HG02763 (cell line): ENCODE data around the gene NUDT19.
"Not testable (repeated sequence)": the region's sequence is repeated elsewhere in the genome, so short reads cannot be mapped to it uniquely, and the experiment has no call there.

Source experiments
- ATAC-seq: cut with Tn5 transposase; IDR thresholded peaks from one replicate; pipeline ENCODE4 v1.9.1; 2021; ENCODE audit warnings: mild to moderate bottlenecking, moderate library complexity; ENCODE audit not compliant: unreplicated experiment

The NUDT19 gene

GRCh38 chr19:32674931-32675719 lies 16.5 kb upstream of the NUDT19 start, which contains the start of gene ANKRD27:
TSS of gene ANKRD27 (minus strand) at chr19:32675180. CDS start at chr19:32659015, 16,165 bp downstream.
- peak; percentile 98 for ATAC-seq

DNA sequence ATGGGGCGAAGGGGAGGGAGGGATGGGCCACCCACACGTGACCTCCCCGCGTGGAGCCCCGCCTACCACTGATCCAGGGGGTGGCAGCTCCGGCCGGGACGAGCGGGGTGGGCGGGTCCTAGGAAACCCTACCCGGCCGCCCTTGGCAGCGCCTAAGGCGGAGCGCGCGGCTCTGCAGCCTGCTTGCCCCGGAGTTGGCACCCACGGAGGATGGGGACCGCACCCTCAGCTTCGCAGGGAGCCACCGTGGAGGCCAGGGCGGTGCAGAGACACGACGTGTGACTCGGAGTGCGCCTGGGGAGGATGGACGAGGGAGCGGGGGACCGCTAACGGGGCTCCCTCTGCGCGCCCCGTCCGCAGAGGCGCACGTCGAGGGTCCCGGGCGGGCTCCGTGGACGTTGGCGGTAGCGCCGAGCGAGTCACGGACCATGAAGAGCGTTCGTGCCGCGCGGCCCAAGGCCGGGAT lies 15.9 kb upstream of the NUDT19 start, which contains the start of gene RGS9BP:
RGS9BP (plus strand) TSS at position 129 of the 466 bp plus-strand sequence. CDS start 416 bp downstream, outside the sequence.
- peak; percentile 24 for ATAC-seq

- ATAC-seq, result no peak
Observed at GRCh38 chr19:32676186-32676894, 15.3 kb upstream of the NUDT19 start.

- no peak for ATAC-seq
Observed at GRCh38 chr19:32676895-32677359, 14.7 kb upstream of the NUDT19 start.

- ATAC-seq, result no peak
Observed at GRCh38 chr19:32677657-32678056, 14.0 kb upstream of the NUDT19 start.

GRCh38 chr19:32680986-32681385 lies 10.6 kb upstream of the NUDT19 start:
- no peak for ATAC-seq

DNA sequence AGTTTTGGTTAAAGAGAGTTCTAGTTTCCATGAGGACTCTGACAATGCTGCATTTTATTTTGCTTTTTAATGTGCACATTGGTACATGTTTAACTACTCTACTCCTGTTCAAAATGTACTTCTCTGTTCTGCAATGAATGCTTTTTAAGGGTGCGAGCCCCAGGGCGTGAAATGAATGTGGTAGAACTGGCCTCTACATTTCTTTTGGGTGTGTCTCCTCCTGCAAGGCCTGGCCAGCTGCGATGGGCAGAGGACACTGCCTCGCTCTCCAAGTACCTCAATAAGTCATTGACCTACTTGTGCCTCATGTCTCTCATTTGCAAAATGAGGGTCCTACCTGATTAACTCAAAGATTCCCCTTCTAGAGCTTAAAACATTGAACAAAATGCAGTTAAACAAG lies 9.3 kb upstream of the NUDT19 start:
- ATAC-seq, result no peak

- ATAC-seq, result no peak
Observed at GRCh38 chr19:32686847-32687475, 4.7 kb upstream of the NUDT19 start.

- ATAC-seq, result no peak
Observed at GRCh38 chr19:32687681-32688080, 3.9 kb upstream of the NUDT19 start.

DNA sequence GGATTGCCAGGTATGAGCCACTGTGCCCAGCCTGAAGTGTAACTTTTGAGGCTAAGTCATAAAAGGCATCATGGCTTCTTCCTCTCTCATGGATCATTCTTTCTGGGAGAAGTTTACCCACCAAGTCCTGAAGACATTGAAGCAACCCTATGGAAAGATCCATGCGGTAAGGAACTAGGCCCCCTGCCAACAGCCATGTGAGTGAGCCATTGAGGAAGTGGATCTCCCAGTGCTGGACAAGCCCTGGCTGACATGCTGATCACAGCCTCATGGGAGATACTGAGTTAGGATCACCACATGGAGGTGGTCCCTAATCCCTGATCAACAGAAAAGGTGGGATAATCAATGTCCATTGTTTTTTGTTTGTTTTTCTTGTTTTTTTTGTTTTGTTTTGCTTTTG lies 3.3 kb upstream of the NUDT19 start:
- ATAC-seq, result no peak

DNA sequence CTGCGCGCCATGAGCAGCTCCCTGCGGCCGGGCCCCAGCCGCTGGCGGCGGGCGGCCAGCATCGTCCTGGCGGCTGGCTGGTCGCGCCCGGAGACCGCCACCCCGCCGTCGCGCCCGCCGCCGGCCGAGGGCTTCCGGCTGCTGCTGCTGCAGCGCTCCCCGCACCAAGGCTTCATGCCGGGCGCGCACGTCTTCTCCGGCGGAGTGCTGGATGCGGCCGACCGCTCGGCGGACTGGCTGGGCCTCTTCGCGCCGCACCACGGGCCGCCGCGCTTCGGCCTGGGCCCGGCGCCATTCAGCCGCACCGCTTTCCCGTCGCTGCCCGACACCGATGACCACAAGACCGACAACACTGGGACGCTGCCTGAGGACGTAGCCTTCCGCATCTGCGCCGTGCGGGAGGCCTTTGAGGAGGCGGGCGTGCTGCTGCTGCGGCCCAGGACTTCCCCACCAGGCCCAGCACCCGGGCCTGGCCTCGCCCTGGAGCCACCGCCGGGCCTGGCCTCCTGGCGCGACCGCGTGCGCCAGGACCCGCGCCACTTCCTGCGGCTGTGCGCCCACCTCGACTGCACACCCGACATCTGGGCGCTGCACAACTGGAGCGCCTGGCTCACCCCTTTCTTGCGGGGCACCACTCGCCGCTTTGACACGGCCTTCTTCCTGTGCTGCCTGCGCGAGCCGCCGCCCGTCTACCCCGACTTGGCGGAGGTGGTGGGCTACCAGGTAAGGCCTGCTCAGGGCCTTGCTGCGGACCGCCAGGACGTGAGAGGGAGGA lies 518 bp downstream of the NUDT19 start:
- peak; percentile 61 for ATAC-seq

- ATAC-seq, result no peak
Observed at GRCh38 chr19:32692727-32693061, 1.1 kb downstream of the NUDT19 start.

DNA sequence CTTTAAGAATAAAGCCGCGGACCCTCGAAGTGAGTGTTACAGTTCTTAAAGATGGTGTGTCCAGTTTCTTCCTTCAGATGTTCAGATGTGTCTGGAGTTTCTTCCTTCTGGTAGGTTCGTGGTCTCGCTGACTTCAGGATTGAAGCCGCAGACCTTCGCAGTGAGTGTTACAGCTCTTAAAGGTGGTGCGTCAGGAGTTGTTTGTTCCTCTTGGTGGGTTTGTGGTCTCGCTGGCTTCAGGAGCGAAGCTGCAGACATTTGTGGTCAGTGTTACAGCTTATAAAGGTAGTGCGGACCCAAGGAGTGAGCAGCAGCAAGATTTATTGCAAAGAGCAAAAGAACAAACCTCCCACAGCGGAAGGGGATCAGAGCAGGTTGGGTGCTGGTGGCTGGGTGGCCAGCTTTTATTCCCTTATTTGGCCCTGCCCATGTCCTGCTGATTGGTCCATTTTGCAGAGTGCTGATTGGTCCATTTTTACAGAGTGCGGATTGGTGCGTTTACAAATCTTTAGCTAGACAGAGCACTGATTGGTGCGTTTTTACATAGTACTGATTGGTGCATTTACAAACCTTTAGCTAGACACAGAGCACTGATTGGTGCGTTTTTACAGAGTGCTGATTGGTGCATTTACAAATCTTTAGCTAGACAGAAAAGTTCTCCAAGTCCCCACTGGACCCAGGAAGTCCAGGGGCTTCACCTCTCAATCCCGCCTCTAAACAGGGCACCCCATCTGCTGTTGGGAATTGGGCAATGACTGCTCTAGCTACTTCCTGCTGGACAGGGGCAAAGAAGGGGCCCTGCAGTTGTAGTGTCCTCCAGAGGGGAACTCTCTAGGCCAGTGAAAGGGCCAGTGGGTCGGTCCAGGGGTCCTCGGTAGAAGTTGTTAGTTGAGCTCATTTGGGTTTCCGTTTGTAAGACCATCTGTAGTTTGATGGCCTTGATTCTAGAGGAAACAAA lies 1.8 kb downstream of the NUDT19 start:
- ATAC-seq, result not testable (repeated sequence)

- ATAC-seq, result not testable (repeated sequence)
Observed at GRCh38 chr19:32694316-32694715, 2.7 kb downstream of the NUDT19 start.

DNA sequence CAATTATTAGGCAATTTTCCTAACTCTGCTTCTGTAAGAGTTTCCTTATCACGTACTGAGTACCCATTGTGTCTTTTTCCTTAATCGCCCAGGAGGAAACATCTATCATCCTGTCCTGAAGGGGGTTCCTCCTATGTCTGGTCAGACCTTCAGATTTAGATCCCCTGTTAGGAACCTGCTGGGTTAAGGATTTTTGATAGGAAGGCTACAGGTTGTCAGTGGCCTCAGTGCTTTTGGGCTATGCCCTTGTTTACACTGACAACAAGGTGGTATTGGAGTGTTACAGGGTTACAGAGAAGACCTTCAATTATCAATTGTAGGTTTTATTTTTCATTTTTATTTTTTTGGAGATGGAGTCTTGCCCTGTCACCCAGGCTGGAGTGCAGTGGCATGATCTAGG lies 3.2 kb downstream of the NUDT19 start:
- not testable (repeated sequence) for ATAC-seq

DNA sequence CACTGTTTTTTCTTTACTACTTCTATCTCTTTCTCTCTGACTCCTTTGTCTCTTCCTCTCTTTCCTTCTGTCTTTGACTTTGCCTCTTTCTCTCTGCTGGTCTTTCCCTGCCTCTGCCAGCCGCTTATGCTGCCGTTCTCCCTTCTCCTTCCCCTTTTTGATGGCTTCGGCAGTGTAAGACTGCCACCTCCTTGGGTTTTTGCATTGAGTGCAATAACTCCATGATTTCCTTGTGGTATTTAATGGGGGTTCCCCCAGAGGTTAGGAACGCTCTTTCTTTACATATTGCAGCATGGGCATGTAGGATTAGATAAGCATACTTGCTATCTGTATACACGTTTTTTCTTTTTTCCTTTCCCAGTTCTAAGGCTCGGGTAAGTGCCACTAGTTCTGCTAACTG lies 3.9 kb downstream of the NUDT19 start:
- not testable (repeated sequence) for ATAC-seq

DNA sequence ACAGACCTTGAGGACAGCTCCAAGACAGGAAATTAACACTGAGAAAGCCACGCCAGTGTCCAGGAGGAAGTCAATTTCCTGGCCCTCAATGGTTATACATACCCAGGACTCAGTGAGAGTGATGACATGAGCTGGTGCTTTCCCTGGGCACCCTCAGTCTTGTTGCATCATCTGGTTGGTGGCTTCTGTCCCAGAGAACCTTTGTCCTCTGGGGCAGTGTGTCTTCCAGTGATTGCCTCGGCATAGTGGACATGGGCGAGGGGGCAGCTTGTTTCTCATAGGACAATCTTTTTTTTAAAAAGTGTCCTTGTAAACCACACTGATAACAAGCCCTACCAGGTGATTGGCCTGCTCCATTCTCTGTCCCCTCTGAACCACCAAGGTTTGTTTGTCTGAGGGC lies 5.2 kb downstream of the NUDT19 start:
- not testable (repeated sequence) for ATAC-seq

DNA sequence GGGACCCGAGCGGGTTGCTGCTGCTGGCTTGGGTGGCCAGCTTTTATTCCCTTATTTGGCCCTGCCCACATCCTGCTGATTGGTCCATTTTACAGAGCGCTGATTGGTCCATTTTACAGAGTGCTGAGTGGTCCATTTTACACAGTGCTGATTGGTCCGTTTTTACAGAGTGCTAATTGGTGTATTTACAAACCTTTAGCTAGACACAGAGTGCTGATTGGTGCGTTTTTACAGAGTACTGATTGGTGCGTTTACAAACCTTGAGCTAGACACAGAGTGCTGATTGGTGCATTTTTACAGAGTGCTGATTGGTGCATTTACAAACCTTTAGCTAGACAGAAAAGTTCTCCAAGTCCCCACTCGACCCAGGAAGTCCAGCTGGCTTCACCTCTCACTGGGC lies 8.5 kb downstream of the NUDT19 start:
- not testable (repeated sequence) for ATAC-seq

DNA sequence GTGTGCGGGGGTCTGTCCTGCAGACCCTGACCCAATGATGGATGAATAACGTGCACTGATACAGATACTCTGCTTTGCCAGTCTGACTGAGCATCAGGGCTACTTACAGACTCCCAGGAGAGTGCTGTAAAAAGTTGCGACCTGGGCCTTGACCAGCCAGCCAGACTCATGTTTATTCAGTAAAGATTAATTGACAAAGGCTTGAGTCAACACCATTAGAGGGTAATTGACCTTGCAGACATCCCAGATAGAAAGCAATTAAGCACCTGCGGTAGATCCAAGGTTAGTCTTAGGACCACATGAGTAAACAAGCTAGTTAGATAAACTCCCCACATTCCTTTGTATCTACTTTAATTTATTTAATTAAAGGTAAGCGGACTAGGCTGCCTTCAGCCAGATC lies 10.4 kb downstream of the NUDT19 start:
- ATAC-seq, result no peak
